Endothelial cell of umbilical vein (primary cell): ENCODE data around the gene DBF4. TPM values are rescaled to one million over a fixed set of nuclear protein-coding genes. Genes with fewer than 3 reads are reported as not detected.

ENCODE experiments used
- BruUV-seq: library from RNA; stranded (reverse); fragments of 400-500 nt; replicated peaks from 2 replicates; lab custom pipeline; 2021; lab: Mats Ljungman, UMichigan
- CTCF ChIA-PET: fragments of 300-600, 350-600 bp; sonication (Branson Sonifier 250); formaldehyde crosslinking; loops from one replicate; lab custom pipeline; 2021; ENCODE audit warnings: antibody characterized with exemption, inconsistent platforms; lab: Charles Lee
- POLR2A ChIA-PET: fragments of 300-600, 350-600 bp; sonication (Branson Sonifier 250); formaldehyde crosslinking; loops from one replicate; lab custom pipeline; 2021; ENCODE audit warnings: antibody characterized with exemption, inconsistent platforms; lab: Charles Lee
- DNase-seq: peaks from one replicate; pipeline ENCODE4 v3.0.0-alpha.2; 2011; ENCODE audit warnings: low read depth, low spot score
- FAIRE-seq: peaks from 2 replicates; lab custom pipeline; 2011; peaks lifted over from hg19 to GRCh38; lab: Jason Lieb, UNC
- H2AFZ ChIP-seq: 2 replicates; pipeline ENCODE4 v1.6.0; 2012; ENCODE audit warnings: low read depth, low read length, control low read depth, inconsistent platforms
- H3K27ac ChIP-seq: 2 replicates; pipeline ENCODE4 v1.5.1; 2011; ENCODE audit warnings: low read depth, mild to moderate bottlenecking, control low read depth, low read length, moderate library complexity; ENCODE audit not compliant: insufficient read depth
- H3K27me3 ChIP-seq, 2 experiments: 2 replicates each; pipeline versions ENCODE4 v1.6.0 to v1.6.1; 2011; ENCODE audit warnings: low read length in 2 of 2, mixed read lengths in 1 of 2; ENCODE audit not compliant: control insufficient read depth in 2 of 2, insufficient read depth in 2 of 2
- H3K36me3 ChIP-seq, 2 experiments: 2 replicates in 1 of 2; 3 replicates in 1 of 2; pipeline ENCODE4 v1.5.1; 2011; ENCODE audit warnings: low read length in 2 of 2, mild to moderate bottlenecking in 1 of 2, moderate library complexity in 1 of 2; ENCODE audit not compliant: control insufficient read depth in 2 of 2, insufficient read depth in 2 of 2; ENCODE audit errors: extremely low read depth in 1 of 2
- H3K4me1 ChIP-seq: 3 replicates; pipeline ENCODE4 v1.5.1; 2011; ENCODE audit warnings: mild to moderate bottlenecking, low read length; ENCODE audit not compliant: control insufficient read depth, insufficient read depth; ENCODE audit errors: extremely low read depth
- H3K4me2 ChIP-seq: 2 replicates; pipeline ENCODE4 v1.6.1; 2011; ENCODE audit warnings: low read length, control low read depth, mixed read lengths; ENCODE audit not compliant: insufficient read depth
- H3K4me3 ChIP-seq, 3 experiments: fragments of 200-600 bp in 1 of 3; sonication (generic), shearing (Covaris generic) in 1 of 3; replicated peaks in 1 of 3; 2 replicates each; pipeline ENCODE4 v1.5.1; 2011 to 2016; ENCODE audit warnings: control low read depth in 3 of 3, low read length in 3 of 3, mild to moderate bottlenecking in 2 of 3, inconsistent platforms in 1 of 3, low read depth in 1 of 3, moderate library complexity in 1 of 3; ENCODE audit not compliant: insufficient read depth in 1 of 3
- H3K79me2 ChIP-seq: 2 replicates; pipeline ENCODE4 v1.6.0; 2012; ENCODE audit warnings: low read length, inconsistent platforms; ENCODE audit not compliant: control insufficient read depth, insufficient read depth
- H3K9ac ChIP-seq: replicated peaks from 2 replicates; pipeline ENCODE3; 2011; ENCODE audit warnings: low read length, control low read depth; ENCODE audit not compliant: insufficient read depth; ENCODE audit errors: extremely low read depth
- H3K9me1 ChIP-seq: replicated peaks from 3 replicates; pipeline ENCODE4 v1.6.0; 2011; ENCODE audit warnings: mild to moderate bottlenecking, low read length; ENCODE audit not compliant: control insufficient read depth, insufficient read depth; ENCODE audit errors: extremely low read depth
- H3K9me3 ChIP-seq: replicated peaks from 2 replicates; pipeline ENCODE4 v1.5.1; 2012; ENCODE audit warnings: low read length, inconsistent platforms; ENCODE audit not compliant: control insufficient read depth, insufficient read depth
- H4K20me1 ChIP-seq: replicated peaks from 2 replicates; pipeline ENCODE3; 2011; ENCODE audit warnings: mild to moderate bottlenecking, low read length; ENCODE audit not compliant: control insufficient read depth, insufficient read depth; ENCODE audit errors: extremely low read depth
- CTCF ChIP-seq, 2 donors: IDR thresholded peaks; 1 replicate in 1 of 2; 2 replicates in 1 of 2; pipeline ENCODE4 v1.5.1; 2011; ENCODE audit warnings: low read length in 2 of 2, mild to moderate bottlenecking in 2 of 2, moderate library complexity in 2 of 2, control low read depth in 1 of 2, inconsistent platforms in 1 of 2, low read depth in 1 of 2; ENCODE audit not compliant: insufficient read depth in 1 of 2; ENCODE audit errors: extremely low read depth in 1 of 2
- EZH2 ChIP-seq: IDR thresholded peaks from 2 replicates; pipeline ENCODE4 v1.6.1; 2012; ENCODE audit warnings: borderline replicate concordance, low read depth, mild to moderate bottlenecking, moderate library complexity, low read length, inconsistent platforms; ENCODE audit not compliant: severe bottlenecking
- FOS ChIP-seq: IDR thresholded peaks from 2 replicates; pipeline ENCODE4 v1.6.1; 2011; ENCODE audit warnings: mild to moderate bottlenecking, low read length, moderate library complexity, borderline replicate concordance; ENCODE audit not compliant: insufficient read depth
- GATA2 ChIP-seq: IDR thresholded peaks from 2 replicates; pipeline ENCODE4 v1.7.0; 2011; ENCODE audit warnings: low read depth, mild to moderate bottlenecking, moderate library complexity, mixed read lengths, low read length; ENCODE audit not compliant: insufficient read length, insufficient read depth
- JUN ChIP-seq: IDR thresholded peaks from 2 replicates; pipeline ENCODE4 v1.6.1; 2011; ENCODE audit warnings: borderline replicate concordance, low read depth; ENCODE audit not compliant: insufficient read length, insufficient read depth
- MYC ChIP-seq: IDR thresholded peaks from one replicate; pipeline ENCODE4 v1.6.1; 2011; ENCODE audit warnings: mild to moderate bottlenecking, low read depth, low read length
- POLR2A ChIP-seq: IDR thresholded peaks from 2 replicates; pipeline ENCODE4 v1.6.1; 2012; ENCODE audit warnings: low read depth, mild to moderate bottlenecking, control low read depth, low read length
- POLR2AphosphoS5 ChIP-seq: IDR thresholded peaks from 2 replicates; pipeline ENCODE4 v1.6.1; 2012; ENCODE audit warnings: low read depth, mild to moderate bottlenecking, control low read depth, low read length, moderate library complexity; ENCODE audit not compliant: insufficient read depth
- dilution Hi-C: fragments of 300-500 bp; cut with MboI; formaldehyde crosslinking; loops from one replicate; pipeline ENCODE4 v1.15.0; 2019; ENCODE audit warnings: low sequenced_read_pairs; ENCODE audit not compliant: extremely low pct_ligation_motif_present
- intact Hi-C: fragments of 100-400 bp; cut with micrococcal nuclease; formaldehyde crosslinking; loops from one replicate; pipeline ENCODE4 v1.10.0; 2022
- polyA plus RNA-seq, 4 experiments: library from polyadenylated mRNA; depleted of rRNA in 3 of 4; stranded (reverse) in 3 of 4; unstranded in 1 of 4; fragments of >200 nt; gene quantifications; 2 replicates each; pipeline versions ENCODE4 v1.2.1 to v1.2.3, GENCODE V29; 2011 to 2012; ENCODE audit warnings: missing spikeins in 1 of 4
- total RNA-seq: library from RNA; stranded (reverse); gene quantifications from 2 replicates; pipeline ENCODE4 v1.2.3, GENCODE V29; 2021
- TF ChIP-seq, protein P1 (sequence below): IDR thresholded peaks from 2 replicates; pipeline ENCODE4 v1.6.1; 2011; ENCODE audit not compliant: insufficient read depth, insufficient read length

DBF4 gene
- total and polyA plus RNA-seq, 2 donors (not counting 3 experiments of a cell fraction or from before 2014, with no cell fraction given) = 3.7 to 39.7 TPM

DNA sequence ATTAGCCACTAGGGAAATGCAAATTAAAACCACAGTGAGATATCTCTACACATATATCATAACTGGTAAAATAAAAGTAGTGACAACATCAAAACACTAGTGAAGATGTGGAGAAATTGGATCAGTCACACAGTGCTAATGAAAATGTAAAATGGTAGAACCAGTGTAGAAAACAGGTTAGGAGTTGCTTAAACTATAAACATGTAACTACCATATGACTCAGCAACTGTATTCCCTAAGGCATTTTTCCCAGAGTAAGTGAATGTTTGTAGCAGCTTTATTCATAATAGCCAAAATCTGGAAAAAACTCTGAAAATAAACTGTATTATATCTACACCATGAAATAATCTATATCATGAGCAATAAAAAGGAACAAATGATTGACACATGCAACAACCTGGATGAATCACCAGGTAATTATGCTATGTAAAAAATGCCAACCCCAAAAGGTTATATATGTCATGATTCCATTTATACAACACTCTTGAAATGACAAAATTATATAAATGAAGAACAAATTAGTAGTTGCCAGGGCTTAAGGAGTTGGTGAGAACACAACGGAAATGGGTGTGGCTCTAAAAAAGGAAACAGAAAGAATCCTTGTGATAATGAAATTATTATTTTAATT, 22.9 kb upstream of the DBF4 start:
- H3K27me3 ChIP-seq = no peaks in the 10 kb centered on the region
- H3K36me3 ChIP-seq = peaks cover 0 to 2% of the 10 kb centered on the region in 2 experiments
- no peaks in the 10 kb centered on the region for H3K79me2 ChIP-seq
- no peak for TF ChIP-seq GATA2
- TF ChIP-seq EZH2 = no peak
- TF ChIP-seq MYC = no peak
- TF ChIP-seq FOS = no peak
- TF ChIP-seq, protein P1, sequence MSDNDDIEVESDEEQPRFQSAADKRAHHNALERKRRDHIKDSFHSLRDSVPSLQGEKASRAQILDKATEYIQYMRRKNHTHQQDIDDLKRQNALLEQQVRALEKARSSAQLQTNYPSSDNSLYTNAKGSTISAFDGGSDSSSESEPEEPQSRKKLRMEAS = no peak
- TF ChIP-seq POLR2A = no peak
- TF ChIP-seq JUN = no peak
- TF ChIP-seq POLR2AphosphoS5 = no peak
- no peak for TF ChIP-seq CTCF (IDR thresholded peaks at IDR 0.05; ENCODE audit: extremely low read depth in 1 of 2, insufficient read depth in 1 of 2, low read depth in 1 of 2, low read length in 2 of 2)
- no peaks in the 10 kb centered on the region for H4K20me1 ChIP-seq
- intact Hi-C loops = no loop called here
- ChIA-PET CTCF (no interaction called here), POLR2A (no interaction called here)
- no peaks in the 10 kb centered on the region for H3K9me3 ChIP-seq
- H3K9ac ChIP-seq = no peak overlapping the region
- dilution Hi-C loops = no loop called here
- no peak overlapping the region for H3K4me2 ChIP-seq
- H3K27ac ChIP-seq = no peak overlapping the region
- DNase-seq (no peak), FAIRE-seq (no peak)
- H3K4me1 ChIP-seq = no peaks in the 10 kb centered on the region
- no peak overlapping the region for H3K4me3 ChIP-seq
- no peak overlapping the region for H2AFZ ChIP-seq
- no TSS peak for BruUV-seq
- H3K9me1 ChIP-seq = no peaks in the 10 kb centered on the region
